ENCODE measurements around the gene PPP3CA.
"Not testable (repeated sequence)": the region's sequence is repeated elsewhere in the genome, so short reads cannot be mapped to it uniquely, and the experiment has no call there.

Gene PPP3CA

GRCh38 chr4:101141855-101142254, 205.5 kb downstream of the PPP3CA start:
- DNase-seq (ENCODE audit: low read depth): no peak

GRCh38 chr4:101141230-101141629, 206.1 kb downstream of the PPP3CA start:
- DNase-seq (ENCODE audit: low read depth): no peak

GRCh38 chr4:101140228-101140627, 207.1 kb downstream of the PPP3CA start:
- no peak for DNase-seq (ENCODE audit: low read depth)

GRCh38 chr4:101136373-101137370, 210.7 kb downstream of the PPP3CA start:
- no peak for DNase-seq (ENCODE audit: low read depth)

- no peak for DNase-seq (ENCODE audit: low read depth)
Measured at GRCh38 chr4:101135371-101136010, 211.8 kb downstream of the PPP3CA start.

- not testable (repeated sequence) for DNase-seq (ENCODE audit: low read depth)
Measured at GRCh38 chr4:101131058-101131457, 216.3 kb downstream of the PPP3CA start.

GRCh38 chr4:101128898-101129297, 218.4 kb downstream of the PPP3CA start:
- DNase-seq (ENCODE audit: low read depth): not testable (repeated sequence)

GRCh38 chr4:101128473-101128872, 218.9 kb downstream of the PPP3CA start:
- no peak for DNase-seq (ENCODE audit: low read depth)

- DNase-seq (ENCODE audit: low read depth): no peak
Measured at GRCh38 chr4:101127176-101127790, 220.0 kb downstream of the PPP3CA start.

GRCh38 chr4:101126059-101126458, 221.3 kb downstream of the PPP3CA start:
- DNase-seq (ENCODE audit: low read depth): no peak

- DNase-seq (ENCODE audit: low read depth): no peak
Measured at GRCh38 chr4:101125045-101125942, 222.0 kb downstream of the PPP3CA start.

- no peak for DNase-seq (ENCODE audit: low read depth)
Measured at GRCh38 chr4:101123231-101123630, 224.1 kb downstream of the PPP3CA start.

- no peak for DNase-seq (ENCODE audit: low read depth)
Measured at GRCh38 chr4:101122019-101122418, 225.3 kb downstream of the PPP3CA start.

GRCh38 chr4:101119141-101119540, 228.2 kb downstream of the PPP3CA start:
- DNase-seq (ENCODE audit: low read depth): no peak

GRCh38 chr4:101118617-101119016, 228.7 kb downstream of the PPP3CA start:
- DNase-seq (ENCODE audit: low read depth): no peak

GRCh38 chr4:101115887-101116286, 231.4 kb downstream of the PPP3CA start:
- no peak for DNase-seq (ENCODE audit: low read depth)

GRCh38 chr4:101114936-101115372, 232.4 kb downstream of the PPP3CA start:
- no peak for DNase-seq (ENCODE audit: low read depth)

GRCh38 chr4:101104312-101105052, 242.8 kb downstream of the PPP3CA start:
- no peak for DNase-seq (ENCODE audit: low read depth)

GRCh38 chr4:101103381-101104142, 243.8 kb downstream of the PPP3CA start:
- no peak for DNase-seq (ENCODE audit: low read depth)

- peak; percentile 22 for DNase-seq (ENCODE audit: low read depth)
Measured at GRCh38 chr4:101102114-101102742, 245.1 kb downstream of the PPP3CA start.

All from HS-27A (cell line).